Measurements from ENCODE around the gene C5orf63.

- TF ChIP-seq, protein P1, sequence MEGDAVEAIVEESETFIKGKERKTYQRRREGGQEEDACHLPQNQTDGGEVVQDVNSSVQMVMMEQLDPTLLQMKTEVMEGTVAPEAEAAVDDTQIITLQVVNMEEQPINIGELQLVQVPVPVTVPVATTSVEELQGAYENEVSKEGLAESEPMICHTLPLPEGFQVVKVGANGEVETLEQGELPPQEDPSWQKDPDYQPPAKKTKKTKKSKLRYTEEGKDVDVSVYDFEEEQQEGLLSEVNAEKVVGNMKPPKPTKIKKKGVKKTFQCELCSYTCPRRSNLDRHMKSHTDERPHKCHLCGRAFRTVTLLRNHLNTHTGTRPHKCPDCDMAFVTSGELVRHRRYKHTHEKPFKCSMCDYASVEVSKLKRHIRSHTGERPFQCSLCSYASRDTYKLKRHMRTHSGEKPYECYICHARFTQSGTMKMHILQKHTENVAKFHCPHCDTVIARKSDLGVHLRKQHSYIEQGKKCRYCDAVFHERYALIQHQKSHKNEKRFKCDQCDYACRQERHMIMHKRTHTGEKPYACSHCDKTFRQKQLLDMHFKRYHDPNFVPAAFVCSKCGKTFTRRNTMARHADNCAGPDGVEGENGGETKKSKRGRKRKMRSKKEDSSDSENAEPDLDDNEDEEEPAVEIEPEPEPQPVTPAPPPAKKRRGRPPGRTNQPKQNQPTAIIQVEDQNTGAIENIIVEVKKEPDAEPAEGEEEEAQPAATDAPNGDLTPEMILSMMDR (IDR thresholded peaks at IDR 0.05) = no peak
- no peak for TF ChIP-seq POLR2AphosphoS5 (IDR thresholded peaks at IDR 0.05)
These were observed 11.4 kb upstream of the C5orf63 start for GRCh38 chr5:127084656-127085055.

Measured in breast epithelium (tissue), 3 donors.